ENCODE measurements around the gene TULP4. TPM values are rescaled to one million over a fixed set of nuclear protein-coding genes. Genes with fewer than 3 reads are reported as not detected.
A peak's percentile ranks its signal among the peaks of the same experiment; 100 is the strongest.
"Not testable (repeated sequence)": the region's sequence is repeated elsewhere in the genome, so short reads cannot be mapped to it uniquely, and the experiment has no call there.

TULP4 gene
- total RNA-seq, 1 donor from 2014 or later: 242 TPM

- DNase-seq (ENCODE audit: low read depth): no peak
Observed at GRCh38 chr6:158552055-158552795, 240.0 kb downstream of the TULP4 start.

DNA sequence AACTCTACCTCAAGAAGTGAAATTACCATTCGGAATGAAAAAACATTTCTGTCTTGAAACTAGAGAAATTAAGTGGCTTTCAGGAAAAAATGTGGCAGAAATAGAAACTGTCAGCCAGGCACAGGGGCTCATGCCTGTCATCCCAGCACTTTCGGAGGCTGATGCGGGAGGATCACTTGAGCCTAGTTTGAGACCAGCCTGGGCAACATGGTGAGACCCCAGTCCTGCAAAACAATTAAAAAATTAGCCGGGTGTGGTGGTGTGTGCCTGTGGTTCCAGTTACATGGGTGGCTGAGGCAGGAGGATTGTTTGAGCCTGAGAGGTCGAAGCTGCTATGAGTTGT is 240.5 kb downstream of the TULP4 start:
- no peak for DNase-seq (ENCODE audit: low read depth)

DNA sequence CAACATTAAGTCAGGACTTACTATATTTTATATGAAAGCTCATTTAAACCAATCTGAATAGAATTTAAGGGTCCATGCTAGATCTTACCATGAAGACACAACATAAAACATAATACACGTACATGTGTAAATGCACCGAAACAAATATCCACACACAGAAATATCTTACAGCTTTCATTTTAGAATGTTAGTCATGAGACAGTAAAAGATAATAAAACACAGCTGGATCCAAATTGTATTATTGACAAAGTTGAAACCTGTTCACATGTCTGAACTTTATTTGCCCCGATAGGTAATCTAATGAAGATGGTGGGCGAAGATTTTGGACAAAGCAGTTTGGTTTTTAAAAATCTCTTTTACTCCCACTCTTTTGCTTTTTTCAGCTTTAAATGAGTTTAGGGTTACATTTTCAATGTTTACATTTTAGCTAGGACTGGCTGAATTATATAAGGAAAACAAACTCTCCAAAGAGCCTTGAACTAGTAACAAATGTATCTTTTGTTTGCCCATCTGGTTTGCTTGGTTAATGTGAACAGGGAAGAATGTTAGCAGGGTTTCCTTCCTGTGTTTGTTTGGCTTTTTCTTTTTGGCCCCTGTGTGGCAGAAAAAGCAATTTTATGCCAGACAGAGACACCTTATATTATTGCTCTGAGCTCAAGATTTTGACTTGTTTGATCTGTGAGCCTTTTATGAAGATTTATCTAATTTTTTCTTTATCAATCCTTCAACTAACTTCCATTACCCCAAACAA is 242.5 kb downstream of the TULP4 start:
- no peak for DNase-seq (ENCODE audit: low read depth)

- DNase-seq (ENCODE audit: low read depth): no peak
Observed at GRCh38 chr6:158556113-158556512, 243.8 kb downstream of the TULP4 start.

- not testable (repeated sequence) for DNase-seq (ENCODE audit: low read depth)
Observed at GRCh38 chr6:158557110-158557509, 244.8 kb downstream of the TULP4 start.

DNA sequence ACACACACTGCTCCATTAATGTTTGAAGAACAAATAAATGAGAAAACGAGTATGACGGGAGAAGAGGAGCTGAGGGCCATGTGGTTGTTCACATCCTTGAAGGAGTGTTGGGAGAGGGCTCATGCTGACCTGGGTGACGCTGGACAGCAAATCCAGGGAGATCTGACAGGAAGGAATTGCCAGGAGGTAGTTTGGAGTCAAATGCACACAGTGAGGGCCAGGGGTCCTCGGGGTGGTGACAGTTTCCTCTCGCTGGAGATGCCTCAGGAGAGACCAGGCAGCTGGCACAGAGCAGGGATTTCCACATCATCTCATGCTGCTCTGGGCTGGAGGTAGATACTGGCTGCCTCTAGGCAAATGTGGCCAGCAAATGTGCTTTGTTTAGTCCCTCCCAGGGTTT is 245.7 kb downstream of the TULP4 start:
- no peak for DNase-seq (ENCODE audit: low read depth)

- DNase-seq (ENCODE audit: low read depth): no peak
Observed at GRCh38 chr6:158558415-158559306, 246.4 kb downstream of the TULP4 start.

DNA sequence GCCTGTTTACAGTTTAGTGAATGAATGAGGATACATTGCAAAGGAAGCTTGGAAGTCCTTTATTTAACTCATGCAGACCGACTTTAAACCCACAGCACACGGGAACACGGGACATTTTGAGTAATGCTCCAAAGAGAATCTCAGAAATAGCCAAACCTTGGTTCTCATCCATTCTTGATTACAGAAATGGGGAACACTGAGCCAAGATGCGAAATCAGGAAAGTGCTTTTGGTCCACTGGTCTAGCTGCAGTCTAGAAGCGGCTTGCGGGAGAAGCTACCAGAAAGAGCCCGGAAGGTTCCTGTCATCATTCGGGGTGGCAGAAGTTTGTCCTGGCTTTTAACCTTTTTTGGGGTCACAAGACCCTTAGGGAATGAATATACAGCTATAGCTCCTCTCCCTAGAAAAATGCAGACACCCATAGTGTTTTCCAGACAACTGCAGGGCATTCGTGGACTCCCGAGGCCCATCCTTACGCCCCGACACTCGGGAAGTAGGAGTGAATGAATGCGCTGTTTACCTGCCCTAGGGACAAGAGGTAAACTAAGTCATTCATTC is 247.2 kb downstream of the TULP4 start:
- no peak for DNase-seq (ENCODE audit: low read depth)

DNA sequence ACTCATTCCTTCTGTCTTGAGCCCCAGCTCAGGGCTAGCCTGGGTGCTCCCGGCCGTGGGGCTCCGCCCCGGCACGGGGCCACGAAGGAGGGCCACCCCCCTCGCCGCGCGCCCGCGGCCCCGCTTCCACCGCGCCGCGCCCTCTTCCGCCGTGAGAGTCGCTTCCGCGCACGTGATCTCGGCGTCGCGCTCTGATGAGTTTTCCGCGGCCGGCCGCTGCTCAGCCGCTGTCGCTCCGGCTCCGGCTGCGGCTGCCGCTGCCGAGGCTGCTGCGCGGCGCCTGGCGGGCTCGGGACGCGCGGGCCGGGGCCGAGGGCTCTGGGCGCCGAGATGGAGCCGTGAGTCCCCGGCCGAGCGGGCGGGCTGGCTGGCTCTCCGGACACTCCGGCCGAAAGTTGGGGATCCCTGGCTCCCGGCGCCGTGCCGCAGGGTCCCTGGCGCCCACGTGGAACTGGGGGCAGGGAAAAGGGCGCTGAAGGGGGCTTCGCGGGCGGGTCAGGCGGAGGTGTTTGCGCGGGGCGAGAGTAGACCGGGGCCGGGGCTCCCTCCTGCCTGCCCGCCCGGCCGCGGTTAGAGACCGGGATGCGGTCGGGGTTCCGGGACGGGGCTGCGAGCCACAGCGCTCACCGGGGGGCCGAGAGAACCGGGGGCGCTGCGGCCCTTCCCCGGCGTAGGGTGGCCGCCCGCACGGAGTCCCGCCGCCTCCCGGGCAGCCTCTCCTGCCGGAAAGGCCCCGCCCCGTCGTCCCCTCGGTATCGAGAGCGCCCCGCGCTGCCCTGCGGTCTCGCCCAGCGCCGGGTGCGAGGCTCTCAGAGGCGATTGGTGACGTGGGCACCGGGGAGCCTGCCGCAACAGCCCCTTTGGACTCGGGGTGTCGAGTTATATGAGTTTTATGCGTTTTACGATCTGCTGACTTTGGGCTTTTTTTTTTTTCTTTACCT is 247.9 kb downstream of the TULP4 start, which contains the start of gene TMEM181:
Gene TMEM181, plus strand, starts transcription at position 197 of the 941 bp plus-strand sequence. Its CDS starts 134 bp downstream, at position 331.
- DNase-seq (ENCODE audit: low read depth): peak; percentile 86

GRCh38 chr6:158560836-158561320 is 248.6 kb downstream of the TULP4 start:
- DNase-seq (ENCODE audit: low read depth): peak; percentile 27

Other genes starting within 250 kb of the TULP4 start
- 9.3 and 13.4 TPM in 2 replicates for gene SERAC1, start 144.2 kb upstream of the TULP4 start, total RNA-seq
- gene GTF2H5, start 144.1 kb upstream of the TULP4 start, total RNA-seq: 4.0 and 5.0 TPM in 2 replicates
- 32.8 and 33.5 TPM in 2 replicates for gene TMEM181, start 247.6 kb downstream of the TULP4 start, total RNA-seq